AG04449 (cell line): ENCODE measurements around the gene UBE4B.

Experiments used
- CTCF ChIA-PET: fragments of 350-600 bp; formaldehyde crosslinking; extraction: SDS; loops from one replicate; lab custom pipeline; 2021; ENCODE audit warnings: antibody characterized with exemption; lab: Yijun Ruan, JAX
- POLR2A ChIA-PET: fragments of 400-600, 350-600 bp; formaldehyde crosslinking; extraction: SDS; loops from one replicate; lab custom pipeline; 2020; ENCODE audit warnings: antibody characterized with exemption, inconsistent platforms; lab: Yijun Ruan, JAX
- DNase-seq: peaks from one replicate; pipeline ENCODE4 v3.0.0-alpha.2; 2010; ENCODE audit warnings: low read depth, low spot score
- H3K4me3 ChIP-seq: 2 replicates; pipeline ENCODE4 v1.5.1; 2011; ENCODE audit warnings: low read depth, mild to moderate bottlenecking, control low read depth, low read length
- TF ChIP-seq, protein P1 (sequence below): IDR thresholded peaks from one replicate; pipeline ENCODE4 v1.5.1; 2011; ENCODE audit warnings: mild to moderate bottlenecking, moderate library complexity, low read length, control low read depth, inconsistent platforms; ENCODE audit not compliant: insufficient read depth; ENCODE audit errors: missing control alignments

The UBE4B gene

DNA sequence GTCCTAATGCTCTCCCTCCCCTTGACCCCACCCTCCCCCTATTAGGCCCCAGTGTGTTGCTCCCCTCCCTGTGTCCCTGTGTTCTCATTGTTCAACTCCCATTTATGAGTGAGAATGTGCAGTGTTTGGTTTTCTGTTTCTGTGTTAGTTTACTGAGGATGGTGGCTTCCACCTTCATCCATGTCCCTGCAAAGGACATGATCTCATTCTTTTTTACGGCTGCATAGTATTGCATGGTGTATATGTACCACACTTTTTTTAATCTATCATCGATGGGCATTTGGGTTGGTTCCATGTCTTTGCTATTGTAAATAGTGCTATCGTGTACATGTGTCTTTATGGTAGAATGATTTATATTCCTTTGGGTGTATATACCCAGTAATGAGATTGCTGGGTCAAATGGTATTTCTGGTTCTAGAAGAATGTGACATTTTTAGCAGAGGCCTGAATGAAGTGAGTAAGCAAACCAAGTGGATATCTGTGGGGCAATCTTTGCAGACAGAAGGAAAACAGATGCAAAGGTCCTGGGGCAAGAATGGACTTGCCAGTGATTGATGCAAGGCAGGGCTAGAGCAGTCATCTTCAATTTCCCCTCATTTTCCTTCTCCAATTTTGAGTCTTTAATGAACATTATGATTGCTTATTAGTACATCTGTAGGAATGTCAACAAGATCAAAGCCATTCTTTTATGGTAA is 50.2 kb downstream of the UBE4B start:
- POLR2A ChIA-PET = no interaction called here
- CTCF ChIA-PET = no interaction called here
- TF ChIP-seq, protein P1, sequence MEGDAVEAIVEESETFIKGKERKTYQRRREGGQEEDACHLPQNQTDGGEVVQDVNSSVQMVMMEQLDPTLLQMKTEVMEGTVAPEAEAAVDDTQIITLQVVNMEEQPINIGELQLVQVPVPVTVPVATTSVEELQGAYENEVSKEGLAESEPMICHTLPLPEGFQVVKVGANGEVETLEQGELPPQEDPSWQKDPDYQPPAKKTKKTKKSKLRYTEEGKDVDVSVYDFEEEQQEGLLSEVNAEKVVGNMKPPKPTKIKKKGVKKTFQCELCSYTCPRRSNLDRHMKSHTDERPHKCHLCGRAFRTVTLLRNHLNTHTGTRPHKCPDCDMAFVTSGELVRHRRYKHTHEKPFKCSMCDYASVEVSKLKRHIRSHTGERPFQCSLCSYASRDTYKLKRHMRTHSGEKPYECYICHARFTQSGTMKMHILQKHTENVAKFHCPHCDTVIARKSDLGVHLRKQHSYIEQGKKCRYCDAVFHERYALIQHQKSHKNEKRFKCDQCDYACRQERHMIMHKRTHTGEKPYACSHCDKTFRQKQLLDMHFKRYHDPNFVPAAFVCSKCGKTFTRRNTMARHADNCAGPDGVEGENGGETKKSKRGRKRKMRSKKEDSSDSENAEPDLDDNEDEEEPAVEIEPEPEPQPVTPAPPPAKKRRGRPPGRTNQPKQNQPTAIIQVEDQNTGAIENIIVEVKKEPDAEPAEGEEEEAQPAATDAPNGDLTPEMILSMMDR = no peak
- no peak overlapping the region for H3K4me3 ChIP-seq
- peak; percentile 14 for DNase-seq

DNA sequence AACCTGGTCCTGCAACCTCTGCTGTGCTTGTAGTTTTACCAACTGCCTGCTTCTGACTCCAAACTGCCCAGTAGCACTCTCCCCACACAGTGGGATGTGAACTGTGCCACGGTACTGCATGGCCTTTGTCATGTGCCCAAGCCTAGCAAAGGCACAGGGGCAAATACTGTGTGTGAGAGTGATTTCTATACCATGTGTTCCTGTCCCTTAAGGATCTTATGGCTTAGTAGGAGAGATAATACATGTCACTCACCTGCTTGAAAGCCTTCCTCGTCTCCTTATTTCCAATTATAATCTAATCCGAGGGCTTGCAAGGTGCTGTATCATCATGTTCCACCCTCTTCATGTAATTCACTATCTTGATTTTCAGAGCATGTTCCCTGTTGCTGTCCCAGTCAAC is 51.3 kb downstream of the UBE4B start:
- DNase-seq = no peak
- ChIA-PET POLR2A (no interaction called here), CTCF (no interaction called here)
- H3K4me3 ChIP-seq = no peak overlapping the region
- TF ChIP-seq, protein P1 = no peak

DNA sequence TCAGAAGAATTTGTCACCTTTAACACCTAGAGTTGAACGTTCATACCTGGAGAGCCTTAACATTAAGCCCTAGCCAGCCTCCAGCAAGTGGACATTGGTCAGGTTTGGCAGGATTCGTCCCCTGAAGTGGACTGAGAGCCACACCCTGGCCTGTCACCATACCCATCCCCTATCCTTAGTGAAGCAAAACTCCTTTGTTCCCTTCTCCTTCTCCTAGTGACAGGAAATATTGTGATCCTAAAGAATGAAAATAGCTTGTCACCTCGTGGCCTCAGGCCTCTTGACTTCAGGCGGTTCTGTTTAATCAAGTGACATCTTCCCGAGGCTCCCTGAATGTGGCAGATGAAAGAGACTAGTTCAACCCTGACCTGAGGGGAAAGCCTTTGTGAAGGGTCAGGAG is 52.3 kb downstream of the UBE4B start:
- H3K4me3 ChIP-seq = no peak overlapping the region
- TF ChIP-seq, protein P1 = no peak
- ChIA-PET CTCF (no interaction called here), POLR2A (no interaction called here)
- DNase-seq = no peak

DNA sequence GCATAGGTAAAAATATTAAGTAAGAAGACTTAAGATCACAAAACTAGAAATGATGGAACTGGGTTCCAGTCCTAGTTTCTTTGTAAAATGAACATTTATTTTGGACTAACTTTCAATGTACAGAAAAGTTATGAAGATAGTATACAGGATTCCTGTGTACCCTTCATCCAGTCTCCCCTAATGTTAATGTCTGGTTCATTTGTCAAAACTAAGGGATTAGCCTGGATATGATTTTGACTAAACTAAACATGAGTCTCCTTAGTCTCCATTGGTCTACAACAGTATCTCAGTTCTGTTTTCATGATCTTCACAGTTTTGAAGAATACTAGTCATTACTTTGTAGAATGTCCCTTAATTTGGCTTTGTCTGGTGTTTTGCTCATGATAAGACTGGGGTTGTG is 54.5 kb downstream of the UBE4B start:
- TF ChIP-seq, protein P1 = no peak
- no peak overlapping the region for H3K4me3 ChIP-seq
- ChIA-PET POLR2A (no interaction called here), CTCF (no interaction called here)
- no peak for DNase-seq

GRCh38 chr1:10101929-10102328 is 69.2 kb downstream of the UBE4B start:
- POLR2A ChIA-PET = interaction anchor here (0.7 kb wide), 1 partner anchor 179 kb away, joined by 6 read pairs; no protein-coding TSS in a partner anchor
- CTCF ChIA-PET = interaction anchor here (1.4 kb wide), 1 partner anchor 16 kb away, joined by 3 read pairs; no protein-coding TSS in a partner anchor

GRCh38 chr1:10103193-10103592 is 70.4 kb downstream of the UBE4B start:
- ChIA-PET CTCF (interaction anchor here (1.4 kb wide), 1 partner anchor 17 kb away, joined by 3 read pairs; no protein-coding TSS in a partner anchor), POLR2A (no interaction called here)
- no peak overlapping the region for H3K4me3 ChIP-seq
- TF ChIP-seq, protein P1 = no peak
- DNase-seq = no peak

More at GRCh38 chr1:10101929-10102328, 69.2 kb downstream of the UBE4B start:
- TF ChIP-seq, protein P1 = no peak
- no peak for DNase-seq
- H3K4me3 ChIP-seq = no peak overlapping the region
